ENCODE results near the gene WFIKKN2.

Gene WFIKKN2

DNA sequence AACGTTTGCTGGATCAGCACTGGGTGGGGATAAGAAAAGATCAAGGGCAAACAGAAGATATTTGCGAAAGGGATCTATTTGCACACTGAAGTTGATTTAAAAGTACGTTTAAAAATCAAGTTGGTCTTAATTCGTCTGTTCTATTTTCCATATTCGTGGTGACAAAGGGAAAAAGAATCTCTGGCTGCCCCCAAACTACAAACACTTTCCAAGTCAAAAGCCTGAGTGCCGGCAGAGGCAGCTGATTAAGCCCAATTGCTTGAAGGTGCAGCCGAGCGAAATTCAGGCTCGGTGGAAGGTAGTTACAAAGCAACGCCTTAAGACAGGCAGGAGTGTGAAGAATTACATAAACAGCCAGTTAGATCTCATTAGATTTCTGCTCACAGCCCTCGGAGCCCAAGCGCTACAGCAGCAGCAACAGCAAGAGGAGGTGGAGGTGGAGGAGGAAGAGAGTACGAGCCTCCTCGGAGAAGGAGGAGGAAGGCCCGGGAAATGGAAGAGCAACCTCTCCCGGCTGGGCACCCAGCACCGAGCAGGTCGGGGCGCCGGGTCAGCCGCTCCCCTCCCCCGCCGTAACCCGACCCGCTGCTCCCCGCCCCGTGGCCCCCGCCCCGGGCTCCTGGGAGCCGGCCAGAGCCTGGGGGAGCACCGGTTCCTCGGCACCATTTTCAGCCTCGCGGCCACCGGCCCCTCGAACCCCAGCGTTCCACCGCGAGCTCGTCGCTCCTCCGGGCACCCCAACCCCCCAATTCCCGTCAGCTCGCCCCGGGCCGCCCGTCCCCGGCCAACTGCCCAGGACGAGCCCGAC lies 29.9 kb downstream of the WFIKKN2 start:
- no peaks in the 10 kb centered on the region for H3K36me3 ChIP-seq (ENCODE audit: control insufficient read depth, insufficient read depth, low read length)
- H3K27me3 ChIP-seq (ENCODE audit: control insufficient read depth, insufficient read depth, low read length): no peaks in the 10 kb centered on the region
- no peak for TF ChIP-seq CTCF (IDR thresholded peaks at IDR 0.05)
- H3K9me3 ChIP-seq (ENCODE audit: control insufficient read depth, low read length): no peaks in the 10 kb centered on the region
- H2AFZ ChIP-seq: no peak overlapping the region
- H3K4me1 ChIP-seq: peaks cover 18% of the 10 kb centered on the region
- H3K9ac ChIP-seq: peak overlapping the region; percentile 96
- peak overlapping the region; percentile 94 for H3K27ac ChIP-seq
- peaks cover 34% of the 10 kb centered on the region for H3K79me2 ChIP-seq
- peak overlapping the region; percentile 100 for H3K4me3 ChIP-seq (ENCODE audit: low read depth, low read length)
- peak overlapping the region; percentile 84 for H3K4me2 ChIP-seq (ENCODE audit: low read length)

GRCh38 chr17:50865868-50866260 lies 30.5 kb downstream of the WFIKKN2 start:
- Histone ChIP-seq H3K9ac (peak overlapping the region; percentile 96), H3K27ac (peak overlapping the region; percentile 94), H3K4me1 (peaks cover 17% of the 10 kb centered on the region), H3K4me3 (ENCODE audit: low read depth, low read length) (peak overlapping the region; percentile 100), H3K79me2 (peaks cover 31% of the 10 kb centered on the region), H2AFZ (no peak overlapping the region), H3K27me3 (ENCODE audit: control insufficient read depth, insufficient read depth, low read length) (no peaks in the 10 kb centered on the region), H3K9me3 (ENCODE audit: control insufficient read depth, low read length) (no peaks in the 10 kb centered on the region), H3K36me3 (ENCODE audit: control insufficient read depth, insufficient read depth, low read length) (no peaks in the 10 kb centered on the region), H3K4me2 (ENCODE audit: low read length) (peak overlapping the region; percentile 84)
- no peak for TF ChIP-seq CTCF (IDR thresholded peaks at IDR 0.05)

GRCh38 chr17:50866261-50866949 lies 31.0 kb downstream of the WFIKKN2 start, which contains the start of gene TOB1:
Gene TOB1, minus strand, starts transcription at chr17:50866354. Its CDS starts 2,337 bp downstream, at chr17:50864017.
- peak; percentile 9 for TF ChIP-seq CTCF (IDR thresholded peaks at IDR 0.05)
- Histone ChIP-seq H3K27me3 (ENCODE audit: control insufficient read depth, insufficient read depth, low read length) (no peaks in the 10 kb centered on the region), H3K27ac (peak within 1 kb of the TSS; percentile 95), H3K4me2 (ENCODE audit: low read length) (peak within 1 kb of the TSS; percentile 99), H3K9ac (peak within 1 kb of the TSS; percentile 96), H2AFZ (peak within 1 kb of the TSS; percentile 63), H3K4me3 (ENCODE audit: low read depth, low read length) (peak within 1 kb of the TSS; percentile 100), H3K79me2 (peaks cover 28% of the 10 kb centered on the region), H3K9me3 (ENCODE audit: control insufficient read depth, low read length) (no peaks in the 10 kb centered on the region), H3K4me1 (peaks cover 16% of the 10 kb centered on the region), H3K36me3 (ENCODE audit: control insufficient read depth, insufficient read depth, low read length) (no peaks in the 10 kb centered on the region)

GRCh38 chr17:50866950-50867362 lies 31.6 kb downstream of the WFIKKN2 start:
- no peak for TF ChIP-seq CTCF (IDR thresholded peaks at IDR 0.05)
- Histone ChIP-seq H3K9ac (peak overlapping the region; percentile 92), H2AFZ (peak overlapping the region; percentile 63), H3K79me2 (peaks cover 26% of the 10 kb centered on the region), H3K4me1 (peaks cover 18% of the 10 kb centered on the region), H3K4me3 (ENCODE audit: low read depth, low read length) (peak overlapping the region; percentile 96), H3K27ac (peak overlapping the region; percentile 95), H3K4me2 (ENCODE audit: low read length) (peak overlapping the region; percentile 99), H3K36me3 (ENCODE audit: control insufficient read depth, insufficient read depth, low read length) (no peaks in the 10 kb centered on the region), H3K9me3 (ENCODE audit: control insufficient read depth, low read length) (no peaks in the 10 kb centered on the region), H3K27me3 (ENCODE audit: control insufficient read depth, insufficient read depth, low read length) (no peaks in the 10 kb centered on the region)
